NOMO-1 treated with DMSO at 0.1 percent for 48 hours (cell line): ENCODE measurements around the gene NOTCH2NLA.
"Not testable (repeated sequence)": the region's sequence is repeated elsewhere in the genome, so short reads cannot be mapped to it uniquely, and the experiment has no call there.

Experiments used
- DNase-seq: peaks from one replicate; lab custom pipeline; 2025; ENCODE audit not compliant: unreplicated experiment; lab: John Stamatoyannopoulos, UW

The NOTCH2NLA gene

GRCh38 chr1:146228710-146229477 is at the start of gene NOTCH2NLA:
Gene NOTCH2NLA, minus strand, starts transcription at chr1:146229021. Its CDS starts 39,684 bp downstream, at chr1:146189337.
- DNase-seq = not testable (repeated sequence)

- not testable (repeated sequence) for DNase-seq
Measured at GRCh38 chr1:146278346-146278745, 49.5 kb upstream of the NOTCH2NLA start.

- not testable (repeated sequence) for DNase-seq
Measured at GRCh38 chr1:146277087-146277486, 48.3 kb upstream of the NOTCH2NLA start.

- not testable (repeated sequence) for DNase-seq
Measured at GRCh38 chr1:146274083-146274482, 45.3 kb upstream of the NOTCH2NLA start.

- not testable (repeated sequence) for DNase-seq
Measured at GRCh38 chr1:146273194-146273593, 44.4 kb upstream of the NOTCH2NLA start.

- DNase-seq = not testable (repeated sequence)
Measured at GRCh38 chr1:146272734-146273133, 43.9 kb upstream of the NOTCH2NLA start.

GRCh38 chr1:146271977-146272376 is 43.2 kb upstream of the NOTCH2NLA start:
- not testable (repeated sequence) for DNase-seq

GRCh38 chr1:146270129-146270528 is 41.3 kb upstream of the NOTCH2NLA start:
- DNase-seq = not testable (repeated sequence)

GRCh38 chr1:146266179-146266748 is 37.4 kb upstream of the NOTCH2NLA start:
- not testable (repeated sequence) for DNase-seq

GRCh38 chr1:146264761-146265160 is 35.9 kb upstream of the NOTCH2NLA start:
- not testable (repeated sequence) for DNase-seq

- not testable (repeated sequence) for DNase-seq
Measured at GRCh38 chr1:146260006-146260730, 31.3 kb upstream of the NOTCH2NLA start.

GRCh38 chr1:146257992-146258552 is 29.3 kb upstream of the NOTCH2NLA start:
- DNase-seq = not testable (repeated sequence)

GRCh38 chr1:146254569-146255197 is 25.9 kb upstream of the NOTCH2NLA start:
- DNase-seq = not testable (repeated sequence)

- DNase-seq = not testable (repeated sequence)
Measured at GRCh38 chr1:146253249-146253855, 24.5 kb upstream of the NOTCH2NLA start.

- not testable (repeated sequence) for DNase-seq
Measured at GRCh38 chr1:146251523-146251922, 22.7 kb upstream of the NOTCH2NLA start.

- DNase-seq = not testable (repeated sequence)
Measured at GRCh38 chr1:146248643-146249042, 19.8 kb upstream of the NOTCH2NLA start.

GRCh38 chr1:146236626-146237025 is 7.8 kb upstream of the NOTCH2NLA start:
- DNase-seq = not testable (repeated sequence)

- DNase-seq = not testable (repeated sequence)
Measured at GRCh38 chr1:146236026-146236601, 7.3 kb upstream of the NOTCH2NLA start.

GRCh38 chr1:146228144-146228682 is 608 bp downstream of the NOTCH2NLA start:
- DNase-seq = not testable (repeated sequence)

- DNase-seq = not testable (repeated sequence)
Measured at GRCh38 chr1:146174531-146174930, 54.3 kb downstream of the NOTCH2NLA start.
